SK-N-MC (cell line): Measurements from ENCODE around the gene POLD1.

Experiments used
- EZH2 ChIP-seq: fragments of 200-600 bp; sonication (generic); IDR thresholded peaks from one replicate; pipeline ENCODE4 v1.6.1; 2017; ENCODE audit warnings: antibody characterized with exemption
- FOXP2 ChIP-seq: optimal IDR thresholded peaks from 2 replicates; pipeline ENCODE3; 2011; ENCODE audit warnings: mild to moderate bottlenecking, moderate library complexity; ENCODE audit not compliant: insufficient read depth; ENCODE audit errors: extremely low read length, control extremely low read depth
- POLR2AphosphoS5 ChIP-seq: IDR thresholded peaks from 2 replicates; pipeline ENCODE4 v1.6.1; 2012; ENCODE audit warnings: mild to moderate bottlenecking, low read depth, low read length, borderline replicate concordance

DNA sequence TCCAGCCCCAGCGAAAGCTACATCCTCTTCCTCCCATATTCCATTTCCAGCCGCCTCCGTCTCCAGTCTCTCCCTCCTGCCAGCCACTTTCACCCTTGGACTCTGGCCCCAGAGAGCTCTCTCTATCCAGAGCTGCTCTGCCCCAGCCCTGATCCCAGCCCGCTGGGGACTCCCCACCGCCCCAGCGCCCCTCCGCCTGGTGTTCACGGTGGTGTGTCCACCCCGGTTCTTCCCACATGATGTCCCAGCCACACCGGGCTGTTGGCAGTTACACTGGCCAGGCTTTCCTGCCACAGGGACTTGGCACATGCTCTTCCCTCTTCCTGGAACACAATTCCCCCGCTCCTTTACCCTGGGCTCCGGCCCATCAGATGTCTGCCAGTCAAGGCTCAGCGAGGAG, 80.9 kb downstream of the POLD1 start:
- TF ChIP-seq EZH2 (no peak), POLR2AphosphoS5 (no peak), FOXP2 (no peak)
